Gastroesophageal sphincter (tissue), 3 donors: Measurements from ENCODE around the gene ARMC9.

Source experiments
- EP300 ChIP-seq: sonication (generic); formaldehyde crosslinking; IDR thresholded peaks from one replicate; pipeline ENCODE4 v1.6.1; 2017; ENCODE audit warnings: antibody characterized with exemption, mild to moderate bottlenecking
- POLR2A ChIP-seq, 2 donors: fragments of 450-650 bp; IDR thresholded peaks; one replicate each; pipeline ENCODE4 v1.6.1; 2017; ENCODE audit warnings: antibody characterized with exemption in 2 of 2, mild to moderate bottlenecking in 2 of 2, moderate library complexity in 1 of 2
- POLR2AphosphoS5 ChIP-seq: sonication (generic); formaldehyde crosslinking; IDR thresholded peaks from one replicate; pipeline ENCODE4 v1.6.1; 2017; ENCODE audit warnings: antibody characterized with exemption
- TF ChIP-seq, protein P1 (sequence below), 4 experiments: fragments of 200-600 bp in 2 of 4; fragments of 450-650 bp in 2 of 4; sonication (generic) in 1 of 4; IDR thresholded peaks; one replicate each; pipeline ENCODE4 v1.5.1; 2017 to 2019; ENCODE audit warnings: antibody characterized with exemption in 4 of 4, mild to moderate bottlenecking in 2 of 4, moderate library complexity in 2 of 4

DNA sequence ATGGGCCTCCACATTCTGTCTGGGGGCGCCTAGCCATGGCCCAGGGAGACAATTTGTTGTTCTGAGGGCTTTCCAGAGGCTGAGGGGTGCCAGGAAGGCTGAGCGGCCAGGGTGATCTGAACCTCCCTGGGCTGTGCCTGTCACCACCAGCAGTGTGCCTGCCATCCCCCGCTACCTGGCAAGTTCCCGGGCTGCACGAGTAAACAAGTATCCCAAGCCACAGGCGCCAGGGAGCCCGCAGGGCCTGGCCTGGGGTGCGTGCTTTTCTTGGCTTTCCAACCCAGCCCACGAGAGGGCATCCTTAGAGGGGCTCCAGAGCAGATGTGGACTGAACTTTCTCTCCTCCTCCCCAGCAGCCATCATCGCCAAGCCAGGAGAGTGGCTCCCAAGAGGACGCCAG is 162.0 kb downstream of the ARMC9 start:
- TF ChIP-seq, protein P1, sequence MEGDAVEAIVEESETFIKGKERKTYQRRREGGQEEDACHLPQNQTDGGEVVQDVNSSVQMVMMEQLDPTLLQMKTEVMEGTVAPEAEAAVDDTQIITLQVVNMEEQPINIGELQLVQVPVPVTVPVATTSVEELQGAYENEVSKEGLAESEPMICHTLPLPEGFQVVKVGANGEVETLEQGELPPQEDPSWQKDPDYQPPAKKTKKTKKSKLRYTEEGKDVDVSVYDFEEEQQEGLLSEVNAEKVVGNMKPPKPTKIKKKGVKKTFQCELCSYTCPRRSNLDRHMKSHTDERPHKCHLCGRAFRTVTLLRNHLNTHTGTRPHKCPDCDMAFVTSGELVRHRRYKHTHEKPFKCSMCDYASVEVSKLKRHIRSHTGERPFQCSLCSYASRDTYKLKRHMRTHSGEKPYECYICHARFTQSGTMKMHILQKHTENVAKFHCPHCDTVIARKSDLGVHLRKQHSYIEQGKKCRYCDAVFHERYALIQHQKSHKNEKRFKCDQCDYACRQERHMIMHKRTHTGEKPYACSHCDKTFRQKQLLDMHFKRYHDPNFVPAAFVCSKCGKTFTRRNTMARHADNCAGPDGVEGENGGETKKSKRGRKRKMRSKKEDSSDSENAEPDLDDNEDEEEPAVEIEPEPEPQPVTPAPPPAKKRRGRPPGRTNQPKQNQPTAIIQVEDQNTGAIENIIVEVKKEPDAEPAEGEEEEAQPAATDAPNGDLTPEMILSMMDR (IDR thresholded peaks at IDR 0.05), result no peak
- no peak for TF ChIP-seq POLR2A (IDR thresholded peaks at IDR 0.05)
- no peak for TF ChIP-seq EP300
- TF ChIP-seq POLR2AphosphoS5, result no peak
